ENCODE data around the gene PADI4. TPM values are rescaled to one million over a fixed set of nuclear protein-coding genes. Genes with fewer than 3 reads are reported as not detected.

PADI4 gene, protein sequence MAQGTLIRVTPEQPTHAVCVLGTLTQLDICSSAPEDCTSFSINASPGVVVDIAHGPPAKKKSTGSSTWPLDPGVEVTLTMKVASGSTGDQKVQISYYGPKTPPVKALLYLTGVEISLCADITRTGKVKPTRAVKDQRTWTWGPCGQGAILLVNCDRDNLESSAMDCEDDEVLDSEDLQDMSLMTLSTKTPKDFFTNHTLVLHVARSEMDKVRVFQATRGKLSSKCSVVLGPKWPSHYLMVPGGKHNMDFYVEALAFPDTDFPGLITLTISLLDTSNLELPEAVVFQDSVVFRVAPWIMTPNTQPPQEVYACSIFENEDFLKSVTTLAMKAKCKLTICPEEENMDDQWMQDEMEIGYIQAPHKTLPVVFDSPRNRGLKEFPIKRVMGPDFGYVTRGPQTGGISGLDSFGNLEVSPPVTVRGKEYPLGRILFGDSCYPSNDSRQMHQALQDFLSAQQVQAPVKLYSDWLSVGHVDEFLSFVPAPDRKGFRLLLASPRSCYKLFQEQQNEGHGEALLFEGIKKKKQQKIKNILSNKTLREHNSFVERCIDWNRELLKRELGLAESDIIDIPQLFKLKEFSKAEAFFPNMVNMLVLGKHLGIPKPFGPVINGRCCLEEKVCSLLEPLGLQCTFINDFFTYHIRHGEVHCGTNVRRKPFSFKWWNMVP
- not detected in 2 replicates for total RNA-seq

DNA sequence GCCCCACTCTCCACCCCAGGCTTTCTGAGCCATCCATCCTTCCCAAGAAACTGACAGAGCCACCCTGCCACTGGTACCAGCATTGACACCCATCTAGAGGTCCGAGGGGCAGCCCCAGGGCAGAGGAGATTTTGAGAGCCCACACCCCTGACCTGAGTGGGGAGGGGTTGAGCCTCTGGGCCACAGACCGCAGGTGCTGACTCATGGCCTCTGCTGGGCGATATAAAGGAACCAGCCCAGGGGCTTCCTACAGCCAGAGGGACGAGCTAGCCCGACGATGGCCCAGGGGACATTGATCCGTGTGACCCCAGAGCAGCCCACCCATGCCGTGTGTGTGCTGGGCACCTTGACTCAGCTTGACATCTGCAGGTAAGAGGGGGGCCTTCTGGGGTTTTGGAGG lies at the start of gene PADI4:
Gene PADI4 (plus strand): TSS at position 252 of the 400 bp plus-strand sequence. CDS start 26 bp downstream, at position 278.

GRCh38 chr1:17371896-17372295 lies 63.9 kb downstream of the PADI4 start, which contains the start of gene PADI6:
PADI6 (plus strand) TSS chr1:17372196; CDS start chr1:17372246, 50 bp downstream.

Small RNA genes within 50 kb of the gene (small RNA-seq; reads per million reads assigned to genes)
- not detected for gene MIR3972

Other genes with a start within 250 kb of the PADI4 start
- not detected in 2 replicates for gene PADI2, start 188.7 kb upstream of the PADI4 start, total RNA-seq
- 0.11 TPM in 1 of 2 replicates, not detected in the other for gene PADI1, start 103.1 kb upstream of the PADI4 start, total RNA-seq
- not detected in 2 replicates for gene PADI3, start 59.1 kb upstream of the PADI4 start, total RNA-seq
- gene PADI6, start 64.0 kb downstream of the PADI4 start, total RNA-seq: not detected in 2 replicates
- gene RCC2, start 131.5 kb downstream of the PADI4 start, total RNA-seq: 28.7 and 37.4 TPM in 2 replicates
- gene ARHGEF10L, start 231.5 kb downstream of the PADI4 start, total RNA-seq: 21.7 and 22.3 TPM in 2 replicates